CD4-positive, alpha-beta T cell treated with Interferon gamma for 1 hour (primary cell): Measurements from ENCODE around the gene ZBTB7C.
"Not testable (repeated sequence)": the region's sequence is repeated elsewhere in the genome, so short reads cannot be mapped to it uniquely, and the experiment has no call there.

ENCODE experiments used
- DNase-seq: peaks from one replicate; pipeline ENCODE4 v3.0.0-alpha.2; 2020

The ZBTB7C gene

GRCh38 chr18:48408727-48409590 is at the start of gene ZBTB7C:
Gene ZBTB7C, minus strand, starts transcription at chr18:48409383.
- no peak for DNase-seq

- no peak for DNase-seq
These were observed 47.7 kb upstream of the ZBTB7C start for GRCh38 chr18:48456838-48457237.

DNA sequence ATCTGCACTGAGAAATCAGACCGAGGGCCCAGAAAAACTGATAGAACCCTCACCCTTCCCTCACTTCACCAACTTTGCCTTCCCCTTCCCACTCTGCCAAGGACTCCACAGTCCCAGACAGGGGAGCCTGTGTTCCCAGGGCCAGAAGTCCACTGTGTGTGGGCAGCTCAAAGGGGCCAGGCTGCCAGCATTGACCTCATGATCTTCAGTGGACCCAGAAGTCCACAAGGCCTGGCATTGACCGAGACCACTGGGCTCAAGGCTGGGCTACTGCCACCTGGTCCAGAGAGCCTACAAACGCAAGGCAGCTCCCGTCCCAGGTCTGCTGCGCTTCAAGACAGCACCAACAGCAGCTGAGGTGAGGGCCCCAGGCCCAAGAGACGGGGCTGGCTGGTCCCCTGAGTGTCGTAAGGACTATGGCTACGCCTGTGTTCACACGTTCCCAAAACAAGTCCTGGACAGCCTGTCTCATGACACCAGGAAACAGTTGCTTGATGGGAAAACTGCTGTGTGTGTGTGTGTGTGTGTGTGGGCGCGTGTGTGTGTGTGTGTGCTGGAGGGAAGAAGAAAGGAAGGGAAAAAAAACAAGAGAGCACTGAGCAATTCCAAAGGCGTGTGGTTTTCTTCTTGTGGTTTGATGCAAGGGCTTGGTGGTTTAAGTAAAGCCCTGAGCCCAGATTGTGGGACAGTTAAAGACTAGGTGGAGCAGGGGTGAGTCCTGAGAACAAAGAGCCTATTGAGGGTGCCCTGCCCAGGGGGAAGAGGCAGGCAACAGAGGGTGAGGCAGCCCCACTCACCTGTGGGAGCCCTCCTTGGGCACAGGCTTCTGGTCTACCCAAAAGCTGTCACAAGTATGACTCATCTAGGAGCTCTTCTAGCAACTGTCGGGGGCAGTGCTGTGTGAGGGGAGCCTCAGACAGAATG is 46.6 kb upstream of the ZBTB7C start:
- DNase-seq = peak; percentile 12

GRCh38 chr18:48454261-48454757 is 45.1 kb upstream of the ZBTB7C start:
- DNase-seq = no peak

- no peak for DNase-seq
These were observed 44.3 kb upstream of the ZBTB7C start for GRCh38 chr18:48453330-48454066.

- DNase-seq = no peak
These were observed 43.7 kb upstream of the ZBTB7C start for GRCh38 chr18:48452861-48453323.

GRCh38 chr18:48450685-48451084 is 41.5 kb upstream of the ZBTB7C start:
- DNase-seq = no peak

GRCh38 chr18:48446582-48447225 is 37.5 kb upstream of the ZBTB7C start:
- peak; percentile 53 for DNase-seq

DNA sequence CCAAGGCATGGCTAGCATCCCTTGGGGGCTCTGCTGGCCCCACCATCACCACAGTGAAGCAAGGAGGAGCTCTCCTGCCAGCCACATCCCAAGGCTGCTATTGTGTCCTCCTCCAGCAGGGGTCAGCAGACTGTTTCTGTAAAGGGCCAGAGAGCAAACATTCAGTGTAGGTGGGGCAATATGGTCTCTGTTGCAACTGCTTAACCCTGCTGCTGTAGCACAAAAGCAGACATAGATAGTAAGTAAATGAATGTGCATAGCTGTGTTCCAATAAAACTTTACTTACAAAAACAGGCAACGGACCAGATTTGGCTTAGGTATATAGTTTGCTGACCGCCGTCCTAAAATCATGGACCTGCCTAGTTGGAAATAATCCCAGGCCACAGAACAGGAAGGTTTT is 36.4 kb upstream of the ZBTB7C start:
- peak; percentile 55 for DNase-seq

DNA sequence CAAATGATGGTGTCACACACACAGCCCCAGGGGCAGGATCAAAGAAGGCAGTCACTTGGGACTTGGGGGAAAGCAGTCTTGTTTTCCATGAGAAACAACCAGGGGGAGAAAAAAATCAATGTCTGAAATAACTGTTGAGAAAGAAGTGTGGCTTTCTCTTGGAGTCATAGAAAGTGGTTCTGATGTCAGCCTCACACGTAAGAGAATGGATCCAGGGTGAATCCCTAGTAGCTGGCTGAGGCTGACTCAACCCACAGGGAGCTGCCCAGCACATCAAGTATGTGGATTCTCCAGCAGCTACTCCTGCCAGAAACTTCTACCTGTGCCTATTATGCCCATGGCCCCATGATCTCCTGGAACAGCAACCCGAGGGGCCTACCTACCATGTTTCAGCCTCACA is 33.6 kb upstream of the ZBTB7C start:
- DNase-seq = no peak

DNA sequence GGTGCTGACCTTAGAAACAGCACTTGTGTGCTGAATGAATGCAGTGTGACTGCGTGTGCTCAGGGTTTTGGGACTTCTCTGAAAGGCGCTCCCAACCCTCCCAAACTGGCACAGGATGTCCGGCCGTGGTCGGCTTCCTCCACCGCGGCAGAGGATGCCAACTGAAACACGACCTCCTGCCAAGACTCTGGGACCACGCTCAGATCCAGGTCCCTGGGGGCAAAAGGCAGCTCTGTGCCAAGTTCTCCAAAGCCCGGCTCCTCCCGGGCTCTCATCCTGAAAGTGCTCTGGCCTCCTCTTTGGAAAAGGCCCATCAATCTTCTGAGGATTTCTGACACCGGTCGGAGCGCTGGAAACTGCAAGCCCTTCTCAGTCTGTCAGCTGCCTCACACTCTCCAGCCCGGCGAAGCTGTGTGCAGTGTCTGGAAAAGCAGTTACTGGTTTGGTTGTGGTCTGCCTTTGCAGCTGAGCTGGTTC is 32.3 kb upstream of the ZBTB7C start:
- no peak for DNase-seq

DNA sequence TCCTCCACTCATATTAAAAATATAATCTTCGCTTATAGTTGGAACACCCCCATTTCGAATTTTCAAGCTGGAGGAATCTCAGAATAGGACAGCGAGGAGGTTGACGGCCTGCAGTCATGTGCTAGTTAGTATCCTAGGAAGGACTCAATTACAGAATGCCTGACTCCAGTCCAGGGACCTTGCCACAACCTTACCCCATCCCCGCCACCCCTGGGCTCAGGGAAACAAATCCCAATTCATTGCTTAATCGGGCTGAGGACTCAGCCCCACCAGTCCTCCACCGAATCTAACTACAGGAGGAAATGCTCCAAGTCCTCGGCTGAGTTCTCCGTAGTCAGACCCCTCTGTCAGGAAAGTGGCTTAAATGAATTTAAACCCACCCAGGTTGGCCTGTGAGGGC is 31.7 kb upstream of the ZBTB7C start:
- DNase-seq = no peak

DNA sequence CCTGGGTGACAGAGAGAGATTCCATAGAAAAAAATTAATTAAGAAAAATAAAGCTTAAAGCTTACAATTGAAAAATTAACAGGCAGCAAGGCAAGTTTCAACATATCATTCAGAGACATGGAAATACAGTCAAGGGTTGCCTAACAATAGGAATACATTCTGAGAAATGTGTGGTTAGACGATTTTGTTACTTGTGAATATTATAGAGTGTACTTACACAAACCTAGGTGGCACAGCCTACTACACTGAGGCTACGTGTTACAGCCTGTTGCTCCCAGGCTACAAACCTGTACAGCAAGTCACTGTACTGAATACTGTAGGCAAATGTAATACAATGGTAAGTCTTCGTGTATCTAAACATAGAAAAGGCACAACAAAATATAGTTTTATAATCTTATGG is 27.7 kb upstream of the ZBTB7C start:
- DNase-seq = no peak

DNA sequence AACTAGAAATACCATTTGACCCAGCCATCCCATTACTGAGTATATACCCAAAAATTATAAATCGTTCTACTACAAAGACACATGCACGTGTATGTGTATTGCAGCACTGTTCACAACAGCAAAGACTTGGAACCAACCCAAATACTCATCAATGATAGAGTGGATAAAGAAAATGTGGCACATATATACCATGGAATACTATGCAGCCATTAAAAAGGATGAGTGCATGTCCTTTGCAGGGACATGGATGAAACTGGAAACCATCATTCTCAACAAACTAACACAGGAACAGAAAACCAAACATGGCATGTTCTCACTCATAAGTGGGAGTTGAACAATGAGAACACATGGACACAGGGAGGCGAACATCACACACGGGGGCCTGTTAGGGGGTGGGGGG is 25.2 kb upstream of the ZBTB7C start:
- not testable (repeated sequence) for DNase-seq

GRCh38 chr18:48433541-48433940 is 24.4 kb upstream of the ZBTB7C start:
- DNase-seq = no peak

GRCh38 chr18:48430150-48430549 is 21.0 kb upstream of the ZBTB7C start:
- DNase-seq = no peak

DNA sequence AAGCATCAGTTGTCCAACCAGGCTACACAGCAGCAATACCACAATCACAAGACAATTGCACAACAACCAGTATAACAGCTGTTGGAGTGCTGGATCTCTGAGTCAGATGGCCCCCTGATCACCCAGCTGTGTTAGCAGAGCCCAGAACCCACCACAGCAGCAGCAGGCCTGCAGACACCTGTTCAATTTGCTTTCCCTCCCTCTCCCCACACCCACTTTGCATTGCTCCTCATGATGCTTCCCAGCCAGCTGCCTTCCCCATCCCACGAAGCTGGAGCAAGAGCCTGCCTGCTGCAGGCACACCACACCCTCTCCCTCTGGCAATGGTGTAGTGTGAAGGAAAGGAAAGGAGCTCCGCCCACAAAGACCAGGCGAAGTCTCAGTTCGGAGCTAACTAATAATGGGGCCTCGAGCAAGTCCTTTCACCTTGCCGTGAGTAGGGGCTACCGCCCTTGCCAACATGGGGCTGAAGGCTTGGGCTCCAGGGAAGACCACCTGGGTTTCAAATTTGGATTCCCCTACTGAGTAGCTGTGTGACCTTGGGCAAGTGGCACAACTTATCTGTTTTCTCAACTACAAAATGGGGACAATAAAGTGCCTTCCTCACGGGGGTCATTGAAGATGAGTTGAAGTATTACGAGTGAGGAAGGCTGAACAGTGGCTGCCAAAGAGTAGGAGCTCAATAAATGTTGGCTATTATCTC is 19.4 kb upstream of the ZBTB7C start:
- no peak for DNase-seq

- no peak for DNase-seq
These were observed 13.8 kb upstream of the ZBTB7C start for GRCh38 chr18:48422947-48423378.

DNA sequence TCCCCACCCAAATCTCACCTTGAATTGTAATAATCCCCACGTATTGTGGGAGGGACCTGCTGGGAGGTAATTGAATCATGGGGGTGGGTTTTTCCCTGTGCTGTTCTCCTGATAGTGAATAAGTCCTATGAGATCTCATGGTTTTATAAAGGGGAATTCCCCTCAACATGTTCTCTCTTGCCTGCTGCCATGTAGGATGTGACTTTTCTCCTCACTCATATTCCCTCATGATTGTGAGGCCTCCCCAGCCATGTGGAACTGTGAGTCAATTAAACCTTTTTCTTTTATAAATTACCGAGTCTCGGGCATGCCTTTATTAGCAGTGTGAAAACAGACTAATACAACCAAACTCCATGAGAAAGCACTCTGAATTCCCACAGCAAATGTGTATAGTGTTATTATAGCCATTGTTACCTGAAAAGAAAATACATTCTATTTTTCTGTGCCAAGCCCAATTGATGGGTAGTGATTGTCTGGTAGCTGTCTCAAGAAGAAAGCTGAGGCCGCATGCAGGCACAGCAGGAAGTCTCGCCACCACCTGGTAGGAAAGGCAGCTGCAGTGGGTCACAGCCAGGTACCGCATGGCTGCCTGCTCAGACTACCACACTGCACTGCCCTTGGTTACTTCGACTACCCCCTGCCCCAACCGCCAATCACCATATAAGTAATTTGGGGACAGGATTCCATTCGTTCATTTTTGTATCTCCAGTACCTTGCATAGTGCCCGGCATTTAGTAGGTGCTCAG is 10.3 kb upstream of the ZBTB7C start:
- DNase-seq = no peak

- DNase-seq = no peak
These were observed 9.5 kb upstream of the ZBTB7C start for GRCh38 chr18:48418539-48419276.
